Retinal pigment epithelial cell (primary cell): ENCODE results near the gene CLK1.
A peak's percentile ranks its signal among the peaks of the same experiment; 100 is the strongest.
"Not testable (repeated sequence)": the region's sequence is repeated elsewhere in the genome, so short reads cannot be mapped to it uniquely, and the experiment has no call there.

Experiments
- DNase-seq: peaks from one replicate; pipeline ENCODE4 v3.0.0-alpha.2; 2010; ENCODE audit warnings: low read depth
- H3K4me3 ChIP-seq: 2 replicates; pipeline ENCODE4 v1.5.1; 2011; ENCODE audit warnings: mild to moderate bottlenecking, low read length, control low read depth, moderate library complexity
- TF ChIP-seq, protein P1 (sequence below): conservative IDR thresholded peaks from 2 replicates; pipeline ENCODE4 v1.5.1; 2011; ENCODE audit warnings: low read depth, low read length, control low read depth, inconsistent platforms

CLK1 gene

DNA sequence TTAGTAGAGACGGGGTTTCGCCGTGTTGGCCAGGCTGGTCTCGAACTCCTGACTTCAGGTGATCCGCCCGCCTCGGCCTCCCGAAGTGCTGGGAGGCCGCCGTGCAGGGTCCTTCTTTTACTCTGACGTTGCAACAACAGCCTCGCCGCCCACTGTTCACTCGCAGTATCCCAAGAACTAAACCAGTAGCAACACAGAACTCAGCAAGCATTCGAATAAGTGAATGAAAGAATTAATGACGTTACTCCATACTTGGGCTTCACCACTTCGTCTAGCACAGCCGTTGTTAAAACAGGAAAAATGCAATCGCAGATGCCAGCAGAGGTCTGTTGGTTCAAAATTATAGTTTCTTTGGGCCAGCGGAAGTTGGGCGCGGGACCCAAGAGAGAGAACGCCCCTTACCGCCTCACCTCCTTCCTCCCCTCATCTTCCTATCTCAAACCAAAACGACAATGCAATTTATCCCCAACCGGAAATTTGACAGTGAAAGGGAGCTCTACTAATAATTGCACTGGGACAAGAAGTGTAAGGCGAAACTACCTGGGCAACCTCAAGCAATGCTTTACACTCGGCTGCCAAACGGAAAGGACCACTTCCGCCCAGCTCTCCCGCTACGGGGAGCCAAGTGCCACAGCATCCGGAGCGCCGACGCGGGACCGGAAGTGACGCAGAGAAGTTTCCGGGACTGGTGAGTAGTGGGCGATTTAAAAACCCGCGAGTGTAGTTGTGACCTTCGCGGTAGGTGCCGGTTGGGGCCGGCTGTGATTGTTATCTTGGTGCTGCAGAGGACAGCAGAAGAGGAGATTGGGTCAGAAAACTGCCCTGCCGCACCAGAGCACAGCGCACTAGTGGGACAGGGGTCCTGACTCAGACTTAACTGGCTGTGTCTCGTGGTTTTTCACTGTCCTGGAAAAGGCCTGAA, 24.5 kb upstream of the CLK1 start, which contains the start of the genes NIF3L1 and PPIL3:
NIF3L1 (plus strand) TSS at position 668 of the 922 bp plus-strand sequence. CDS start 2,573 bp downstream, outside the sequence.
PPIL3 (minus strand) TSS at position 374 of the 922 bp plus-strand sequence. CDS start 1,462 bp downstream, outside the sequence.
- TF ChIP-seq, protein P1, sequence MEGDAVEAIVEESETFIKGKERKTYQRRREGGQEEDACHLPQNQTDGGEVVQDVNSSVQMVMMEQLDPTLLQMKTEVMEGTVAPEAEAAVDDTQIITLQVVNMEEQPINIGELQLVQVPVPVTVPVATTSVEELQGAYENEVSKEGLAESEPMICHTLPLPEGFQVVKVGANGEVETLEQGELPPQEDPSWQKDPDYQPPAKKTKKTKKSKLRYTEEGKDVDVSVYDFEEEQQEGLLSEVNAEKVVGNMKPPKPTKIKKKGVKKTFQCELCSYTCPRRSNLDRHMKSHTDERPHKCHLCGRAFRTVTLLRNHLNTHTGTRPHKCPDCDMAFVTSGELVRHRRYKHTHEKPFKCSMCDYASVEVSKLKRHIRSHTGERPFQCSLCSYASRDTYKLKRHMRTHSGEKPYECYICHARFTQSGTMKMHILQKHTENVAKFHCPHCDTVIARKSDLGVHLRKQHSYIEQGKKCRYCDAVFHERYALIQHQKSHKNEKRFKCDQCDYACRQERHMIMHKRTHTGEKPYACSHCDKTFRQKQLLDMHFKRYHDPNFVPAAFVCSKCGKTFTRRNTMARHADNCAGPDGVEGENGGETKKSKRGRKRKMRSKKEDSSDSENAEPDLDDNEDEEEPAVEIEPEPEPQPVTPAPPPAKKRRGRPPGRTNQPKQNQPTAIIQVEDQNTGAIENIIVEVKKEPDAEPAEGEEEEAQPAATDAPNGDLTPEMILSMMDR, result no peak
- H3K4me3 ChIP-seq, result peak within 1 kb of the TSS; percentile 74
- DNase-seq, result peak; percentile 95

DNA sequence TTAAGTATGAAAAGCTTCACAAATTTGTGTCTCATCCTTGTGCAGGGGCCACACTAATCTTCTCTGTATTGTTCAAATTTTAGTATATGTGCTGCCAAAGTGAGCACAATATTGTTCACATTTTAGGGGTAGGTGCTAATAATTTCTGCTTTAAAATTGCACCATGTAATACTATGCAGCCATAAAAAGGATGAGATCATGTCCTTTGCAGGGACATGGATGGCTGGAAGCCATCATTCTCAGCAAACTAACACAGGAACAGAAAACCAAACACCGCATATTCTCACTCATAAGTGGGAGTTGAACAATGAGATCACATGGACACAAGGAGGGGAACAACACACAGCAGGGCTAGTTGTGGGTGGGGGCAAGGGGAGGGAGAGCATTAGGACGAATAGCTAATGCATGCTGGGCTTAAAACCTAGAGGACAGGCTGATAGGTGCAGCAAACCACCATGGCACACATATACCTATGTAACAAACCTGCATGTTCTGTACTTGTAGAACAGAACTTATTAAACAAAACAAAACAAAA, 17.3 kb upstream of the CLK1 start:
- not testable (repeated sequence) for H3K4me3 ChIP-seq, DNase-seq

DNA sequence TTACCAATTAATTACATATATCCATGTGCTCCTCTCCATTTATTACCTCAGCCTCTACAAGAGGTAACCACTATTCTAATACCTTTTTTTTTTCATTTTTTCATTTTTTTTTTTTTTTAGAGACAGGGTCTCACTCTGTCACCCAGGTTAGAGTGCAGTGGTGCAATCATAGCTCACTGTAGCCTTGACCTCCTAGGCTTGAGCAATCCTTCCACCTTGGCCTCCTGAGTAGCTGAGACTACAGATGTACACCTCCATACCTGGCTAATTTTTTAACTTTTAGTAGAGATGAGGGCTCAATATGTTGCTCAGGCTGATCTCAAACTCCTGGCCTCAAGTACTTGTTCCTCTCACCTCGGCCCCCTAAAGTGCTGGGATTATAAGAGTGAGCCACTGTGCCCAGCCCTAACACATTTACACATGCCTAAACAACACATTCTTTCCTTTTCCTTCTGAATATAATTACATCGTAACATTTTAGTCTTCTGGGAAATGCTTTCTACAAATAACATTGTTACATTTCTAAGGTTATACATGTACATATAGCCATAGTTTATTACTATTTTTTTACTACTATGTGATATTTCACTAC, 13.9 kb upstream of the CLK1 start:
- no peak for DNase-seq
- no peak overlapping the region for H3K4me3 ChIP-seq
- TF ChIP-seq, protein P1, result no peak

DNA sequence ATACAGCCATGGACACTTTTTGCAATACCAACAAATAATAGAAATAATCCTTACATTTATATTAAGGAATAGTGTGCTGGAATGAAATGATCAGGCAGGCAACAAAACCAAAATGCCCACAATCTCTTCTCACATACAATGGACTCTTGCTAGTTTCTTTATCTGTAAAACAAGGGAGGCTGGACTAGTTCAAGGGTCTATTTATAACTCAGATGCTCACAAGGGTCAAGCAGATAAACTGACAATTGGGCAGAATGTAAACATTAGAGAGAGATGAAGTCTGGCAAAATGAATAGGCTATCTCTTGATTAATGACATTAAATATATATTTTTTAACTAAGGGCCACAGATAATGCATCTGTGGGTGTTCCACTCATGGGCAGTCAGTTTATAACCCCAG, 13.0 kb upstream of the CLK1 start:
- H3K4me3 ChIP-seq, result no peak overlapping the region
- no peak for DNase-seq
- TF ChIP-seq, protein P1, result no peak

DNA sequence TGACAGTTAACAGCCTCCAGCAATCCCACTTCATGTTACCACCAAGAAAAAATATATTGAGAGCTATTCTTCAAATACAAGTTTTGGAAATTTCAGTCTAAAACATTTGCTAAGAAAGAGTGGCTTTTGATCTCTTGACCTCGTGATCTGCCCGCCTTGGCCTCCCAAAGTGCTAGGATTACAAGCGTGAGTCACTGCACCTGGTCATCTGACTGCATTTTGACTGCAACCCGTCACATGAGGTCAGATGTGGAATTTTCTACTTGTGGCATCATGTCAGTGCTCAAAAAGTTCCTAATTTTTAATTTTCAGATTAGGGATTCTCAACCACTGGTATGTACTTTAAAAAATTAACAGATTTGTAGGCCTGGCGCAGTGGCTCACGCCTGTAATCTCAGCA, 9.1 kb upstream of the CLK1 start:
- no peak for DNase-seq
- TF ChIP-seq, protein P1, result no peak
- H3K4me3 ChIP-seq, result no peak overlapping the region

DNA sequence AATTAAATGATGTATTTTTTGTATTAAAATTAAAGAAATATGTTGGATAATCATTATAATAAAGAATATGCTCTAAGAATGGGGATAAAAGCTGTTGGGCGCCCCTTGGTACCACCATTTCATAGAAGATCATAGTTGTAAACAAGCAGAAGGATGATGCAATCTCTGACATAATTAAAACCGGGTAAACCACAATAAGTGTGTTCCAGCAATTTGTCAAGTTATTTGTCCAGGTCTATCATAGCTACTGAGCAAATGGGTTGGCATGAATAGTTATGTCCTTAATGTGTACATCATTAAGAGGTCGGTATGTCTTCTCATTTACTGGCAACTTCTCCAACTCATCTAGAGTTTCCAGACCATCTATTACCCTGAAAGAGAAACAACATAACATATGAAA, 6.7 kb upstream of the CLK1 start:
- TF ChIP-seq, protein P1, result no peak
- no peak overlapping the region for H3K4me3 ChIP-seq
- DNase-seq, result no peak

DNA sequence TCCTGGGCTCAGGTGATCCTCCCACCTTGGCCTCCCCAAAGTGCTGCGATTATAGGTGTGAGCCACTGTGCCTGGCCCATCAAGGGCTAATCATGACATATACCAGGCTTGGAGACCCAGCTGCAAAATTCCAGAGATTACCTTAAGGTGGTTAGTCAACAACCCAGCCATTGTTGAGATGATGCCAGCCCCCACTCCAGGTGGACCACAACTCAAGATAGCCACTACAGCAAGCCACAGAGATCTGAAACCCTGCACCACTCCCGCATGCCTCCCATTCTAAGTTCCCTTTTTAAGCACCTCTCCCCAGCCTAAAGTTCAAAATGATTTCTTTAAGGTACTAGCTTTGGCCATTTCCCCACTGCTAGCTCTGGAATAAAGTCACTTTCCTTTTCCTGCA, 4.6 kb upstream of the CLK1 start:
- no peak for DNase-seq

More for the DNA sequence above, 4.6 kb upstream of the CLK1 start:
- TF ChIP-seq, protein P1, result no peak
- H3K4me3 ChIP-seq, result no peak overlapping the region
